Adrenal gland (tissue), 12 donors: Measurements from ENCODE around the gene UFD1. TPM values are rescaled to one million over a fixed set of nuclear protein-coding genes. Genes with fewer than 3 reads are reported as not detected.

ENCODE experiments used
- DNase-seq, 7 donors: peaks; one replicate each; pipeline ENCODE4 v3.0.0-alpha.2; 2019 to 2020
- H3K27ac ChIP-seq, 5 donors: fragments of 200-600 bp; sonication (generic) in 4 of 5; 1 replicate in 3 of 5; 2 replicates in 2 of 5; pipeline versions ENCODE4 v1.5.1 to v1.8.0; 2016 to 2020; ENCODE audit warnings: mild to moderate bottlenecking in 1 of 5
- H3K27me3 ChIP-seq: fragments of 200-600 bp; 2 replicates; pipeline ENCODE4 v1.8.0; 2021
- H3K36me3 ChIP-seq, 2 donors: fragments of 200-600 bp; replicated peaks in 1 of 2; 1 replicate in 1 of 2; 2 replicates in 1 of 2; pipeline versions ENCODE4 v1.5.1 to v1.8.0; 2018 to 2022
- H3K4me1 ChIP-seq, 2 donors: fragments of 200-600 bp; replicated peaks in 1 of 2; 1 replicate in 1 of 2; 2 replicates in 1 of 2; pipeline versions ENCODE4 v1.5.1 to v1.8.0; 2018 to 2021
- H3K4me3 ChIP-seq, 4 donors: fragments of 200-600 bp; sonication (generic) in 3 of 4; one replicate each; pipeline ENCODE4 v1.5.1; 2016 to 2018
- H3K9me3 ChIP-seq, 3 donors: fragments of 200-600 bp; sonication (generic) in 1 of 3; replicated peaks in 1 of 3; 1 replicate in 2 of 3; 2 replicates in 1 of 3; pipeline versions ENCODE4 v1.5.1 to v1.8.0; 2016 to 2021
- POLR2A ChIP-seq, 2 donors: fragments of 450-650 bp; IDR thresholded peaks; one replicate each; pipeline ENCODE4 v1.6.1; 2017; ENCODE audit warnings: antibody characterized with exemption in 2 of 2, mild to moderate bottlenecking in 2 of 2, moderate library complexity in 1 of 2
- WGBS, 4 donors: extraction: QIAGEN DNeasy Blood & Tissue Kit in 2 of 4; methylation state at CpG; one replicate each; pipeline versions ENCODE4 v1.1.5 to v1.1.7; 2013 to 2017; 5-methylcytosine and 5-hydroxymethylcytosine counted together
- intact Hi-C, 2 donors: fragments of 100-400 bp; cut with DNase I; formaldehyde crosslinking; loops; one replicate each; pipeline versions ENCODE4 v1.14.1 to v1.15.0; 2022 to 2023
- polyA plus RNA-seq, 3 donors: library from polyadenylated mRNA; stranded (reverse); fragments of 200-250 nt in 2 of 3; fragments of 350-450 nt in 1 of 3; fragmentation: Illumina TruSeq in 1 of 3; extraction: RNeasy Lipid Tissue Mini Kit (QIAGEN cat#74804) in 1 of 3; gene quantifications; one replicate each; pipeline ENCODE4 v1.2.3, GENCODE V29; 2013 to 2014
- total RNA-seq, 9 donors: library from RNA; depleted of rRNA in 4 of 9; stranded (reverse); fragments of >200 nt in 4 of 9; fragments of 120-200 nt in 1 of 9; fragmentation: NEBNext Ultra II Directional in 1 of 9; extraction: Animal tissue kit (Norgen Biotek cat#: 25700) in 1 of 9; gene quantifications; one replicate each; pipeline versions ENCODE4 v1.1.0 to v1.2.4, GENCODE V29; 2013 to 2023
- TF ChIP-seq, protein P1 (sequence below), 6 experiments: fragments of 450-650 bp in 4 of 6; fragments of 200-600 bp in 2 of 6; sonication (generic) in 1 of 6; IDR thresholded peaks; 1 replicate in 5 of 6; 2 replicates in 1 of 6; pipeline versions ENCODE4 v1.5.1 to v1.8.0; 2016 to 2021; ENCODE audit warnings: antibody characterized with exemption in 6 of 6, mild to moderate bottlenecking in 2 of 6, moderate library complexity in 1 of 6
- donor health status: healthy with polysubstance abuse.
- donor health status: Bipolar disorder and iron deficiency.
- donor health status: DM: yes; HTN: yes; CAD: no.
- donor health status: DM: no; HTN: no; CAD: no.
- donor health status: DM: no; HTN: no; CAD: no.
- donor health status: DM: yes; HTN: yes; CAD: no.

The UFD1 gene
- total and polyA plus RNA-seq, 12 donors = 20.1 to 128 (median 45.6) TPM

DNA sequence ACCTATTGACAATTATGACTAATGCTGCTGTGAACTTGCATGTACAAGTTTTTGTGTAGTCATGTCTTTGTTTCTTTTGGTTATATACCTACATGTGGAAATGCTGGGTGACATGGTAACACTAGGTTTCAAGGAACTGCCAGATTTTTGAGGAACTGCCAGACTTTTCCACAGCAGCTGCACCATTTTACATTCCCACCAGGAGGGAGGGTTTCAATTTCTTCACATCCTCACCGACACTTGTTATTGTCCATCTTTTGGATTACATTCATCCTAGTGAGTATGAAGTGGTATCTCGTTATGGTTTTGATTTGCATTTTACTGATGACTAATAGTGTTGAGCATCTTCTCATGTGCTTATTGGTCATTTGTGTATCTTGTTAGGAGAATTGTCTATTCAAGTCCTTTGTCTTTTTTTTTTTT, 31.9 kb upstream of the UFD1 start:
- TF ChIP-seq POLR2A (IDR thresholded peaks at IDR 0.05) = no peak
- TF ChIP-seq, protein P1, sequence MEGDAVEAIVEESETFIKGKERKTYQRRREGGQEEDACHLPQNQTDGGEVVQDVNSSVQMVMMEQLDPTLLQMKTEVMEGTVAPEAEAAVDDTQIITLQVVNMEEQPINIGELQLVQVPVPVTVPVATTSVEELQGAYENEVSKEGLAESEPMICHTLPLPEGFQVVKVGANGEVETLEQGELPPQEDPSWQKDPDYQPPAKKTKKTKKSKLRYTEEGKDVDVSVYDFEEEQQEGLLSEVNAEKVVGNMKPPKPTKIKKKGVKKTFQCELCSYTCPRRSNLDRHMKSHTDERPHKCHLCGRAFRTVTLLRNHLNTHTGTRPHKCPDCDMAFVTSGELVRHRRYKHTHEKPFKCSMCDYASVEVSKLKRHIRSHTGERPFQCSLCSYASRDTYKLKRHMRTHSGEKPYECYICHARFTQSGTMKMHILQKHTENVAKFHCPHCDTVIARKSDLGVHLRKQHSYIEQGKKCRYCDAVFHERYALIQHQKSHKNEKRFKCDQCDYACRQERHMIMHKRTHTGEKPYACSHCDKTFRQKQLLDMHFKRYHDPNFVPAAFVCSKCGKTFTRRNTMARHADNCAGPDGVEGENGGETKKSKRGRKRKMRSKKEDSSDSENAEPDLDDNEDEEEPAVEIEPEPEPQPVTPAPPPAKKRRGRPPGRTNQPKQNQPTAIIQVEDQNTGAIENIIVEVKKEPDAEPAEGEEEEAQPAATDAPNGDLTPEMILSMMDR (IDR thresholded peaks at IDR 0.05) = no peak
- Histone ChIP-seq H3K36me3 (no peaks in the 10 kb centered on the region), H3K9me3 (no peaks in the 10 kb centered on the region), H3K27me3 (no peaks in the 10 kb centered on the region), H3K27ac (no peak overlapping the region), H3K4me1 (no peaks in the 10 kb centered on the region), H3K4me3 (no peak overlapping the region)
- WGBS, 4 donors = 86 to 94% (median 94%) methylated on average over 2 of the region's 2 CpGs
- no peak for DNase-seq
- intact Hi-C loops = no loop called here

DNA sequence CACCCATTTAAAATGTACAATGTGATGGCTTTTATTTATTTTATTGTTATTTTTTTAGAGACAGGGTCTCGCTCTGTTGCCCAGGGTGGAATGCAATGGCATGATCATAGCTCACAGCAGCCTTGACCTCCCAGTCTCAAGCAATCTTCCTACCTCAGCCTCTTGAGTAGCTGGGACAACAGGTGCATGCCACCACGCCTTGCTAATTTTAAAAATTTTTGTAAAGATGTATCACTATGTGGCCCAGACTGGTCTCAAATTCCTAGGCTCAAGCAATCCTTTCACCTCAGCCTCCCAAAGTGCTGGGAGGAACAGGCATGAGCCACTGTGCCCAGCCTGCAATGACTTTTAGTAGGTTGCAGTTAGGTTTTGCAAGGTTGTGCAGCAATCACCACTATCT, 30.9 kb upstream of the UFD1 start:
- Histone ChIP-seq H3K27me3 (no peaks in the 10 kb centered on the region), H3K4me1 (no peaks in the 10 kb centered on the region), H3K36me3 (no peaks in the 10 kb centered on the region), H3K4me3 (no peak overlapping the region), H3K9me3 (no peaks in the 10 kb centered on the region), H3K27ac (no peak overlapping the region)
- no peak for TF ChIP-seq POLR2A (IDR thresholded peaks at IDR 0.05)
- TF ChIP-seq, protein P1 (IDR thresholded peaks at IDR 0.05) = no peak
- WGBS, 4 donors = 96 to 100% (median 98%) methylated on average over 2 of the region's 2 CpGs
- intact Hi-C loops = no loop called here
- no peak for DNase-seq

- Histone ChIP-seq H3K36me3 (no peaks in the 10 kb centered on the region), H3K27ac (no peak overlapping the region), H3K4me3 (no peak overlapping the region), H3K27me3 (no peaks in the 10 kb centered on the region), H3K9me3 (no peaks in the 10 kb centered on the region), H3K4me1 (no peaks in the 10 kb centered on the region)
- intact Hi-C loops = no loop called here
- TF ChIP-seq, protein P1 (IDR thresholded peaks at IDR 0.05) = no peak
- no peak for TF ChIP-seq POLR2A (IDR thresholded peaks at IDR 0.05)
- 87 to 98% (median 92%) methylated on average over 3 of the region's 3 CpGs for WGBS, 4 donors
- DNase-seq = no peak
These were observed 30.2 kb upstream of the UFD1 start for GRCh38 chr22:19509191-19509590.

GRCh38 chr22:19508024-19508776, 29.2 kb upstream of the UFD1 start:
- no peaks in the 10 kb centered on the region for H3K9me3 ChIP-seq
- no peak for DNase-seq
- no peaks in the 10 kb centered on the region for H3K27me3 ChIP-seq
- intact Hi-C loops = no loop called here
- H3K36me3 ChIP-seq = no peaks in the 10 kb centered on the region
- TF ChIP-seq, protein P1 (IDR thresholded peaks at IDR 0.05) = no peak
- TF ChIP-seq POLR2A (IDR thresholded peaks at IDR 0.05) = no peak
- H3K27ac ChIP-seq = no peak overlapping the region
- H3K4me3 ChIP-seq = no peak overlapping the region
- WGBS, 4 donors = 95 to 100% (median 96%) methylated on average over 4 to 10 of the region's 10 CpGs
- no peaks in the 10 kb centered on the region for H3K4me1 ChIP-seq
